ENCODE results near the gene BMP6.

BMP6 gene

GRCh38 chr6:7907159-7907558 is 181.3 kb downstream of the BMP6 start:
- no peak for DNase-seq

DNA sequence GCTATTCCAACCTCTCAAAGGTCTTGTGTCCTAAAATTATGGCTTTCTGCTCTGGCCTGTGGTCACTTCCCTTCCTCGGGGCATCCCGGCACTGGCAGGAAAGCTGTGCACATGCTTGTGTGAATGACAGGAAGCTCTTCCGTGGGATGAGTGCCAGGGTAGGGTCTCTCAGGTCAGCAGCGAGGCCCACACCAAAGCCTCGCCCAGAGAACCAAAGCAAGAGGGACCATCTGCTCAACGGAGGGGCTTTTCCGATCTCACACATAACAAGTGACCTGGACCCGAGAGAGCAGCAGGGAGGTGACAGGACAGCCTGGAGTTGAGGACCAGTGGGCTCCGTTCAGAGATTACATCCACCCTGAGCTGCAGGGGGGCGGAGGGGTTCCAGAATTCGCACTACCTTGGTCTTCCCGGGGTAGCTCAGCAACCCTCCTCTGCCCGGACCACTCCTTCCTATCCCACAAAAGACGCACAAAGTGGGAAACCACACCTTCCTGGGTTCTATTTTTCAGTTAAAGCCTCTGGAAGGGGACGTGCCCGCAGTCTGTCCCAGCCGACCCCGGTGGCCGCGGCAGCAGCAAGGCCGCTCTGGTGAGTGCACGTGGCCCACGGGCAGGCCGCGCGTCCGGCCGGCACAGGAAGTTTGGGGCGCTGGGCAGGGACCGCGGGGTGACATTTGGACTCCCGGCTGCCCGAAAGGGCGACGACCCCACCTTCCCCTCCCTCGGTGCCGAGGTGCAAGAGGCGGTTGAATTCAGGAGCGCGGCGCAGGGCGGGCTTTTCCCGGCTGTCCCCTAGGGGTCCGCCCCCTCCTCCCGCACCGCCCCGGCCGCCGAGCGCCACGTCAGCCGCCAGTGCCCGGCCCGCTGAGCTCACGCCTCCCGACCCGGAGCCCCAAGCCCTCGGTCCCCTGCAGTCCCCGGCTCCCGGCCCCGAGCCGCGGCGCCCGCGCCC is 183.7 kb downstream of the BMP6 start:
- DNase-seq: no peak

DNA sequence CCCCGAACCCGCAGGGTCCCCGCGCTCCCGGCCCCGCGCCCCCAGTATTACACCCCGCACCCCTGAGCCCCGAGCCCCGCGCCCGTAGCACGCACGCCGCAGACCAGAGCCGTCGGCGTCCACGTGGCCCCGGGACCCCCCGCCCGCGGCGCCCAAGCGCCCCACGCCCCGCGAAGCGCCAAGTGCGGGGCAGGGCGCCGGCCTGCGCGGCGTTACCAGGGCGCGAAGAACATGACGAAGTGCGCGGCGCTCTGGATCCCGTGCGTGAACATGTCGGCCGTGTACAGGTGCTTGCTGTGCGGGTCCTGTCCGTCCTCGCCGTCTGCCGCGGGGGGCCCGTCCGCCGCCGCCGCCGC is 184.4 kb downstream of the BMP6 start:
- DNase-seq: no peak

- peak; percentile 33 for DNase-seq
Measured at GRCh38 chr6:7910654-7911344, 184.9 kb downstream of the BMP6 start, which contains the start of gene TXNDC5. Gene TXNDC5 (minus strand): TSS chr6:7910788. CDS start chr6:7910776, 12 bp downstream.

GRCh38 chr6:7911345-7911725 is 185.4 kb downstream of the BMP6 start:
- DNase-seq: no peak

- no peak for DNase-seq
Measured at GRCh38 chr6:7912024-7912423, 186.1 kb downstream of the BMP6 start.

DNA sequence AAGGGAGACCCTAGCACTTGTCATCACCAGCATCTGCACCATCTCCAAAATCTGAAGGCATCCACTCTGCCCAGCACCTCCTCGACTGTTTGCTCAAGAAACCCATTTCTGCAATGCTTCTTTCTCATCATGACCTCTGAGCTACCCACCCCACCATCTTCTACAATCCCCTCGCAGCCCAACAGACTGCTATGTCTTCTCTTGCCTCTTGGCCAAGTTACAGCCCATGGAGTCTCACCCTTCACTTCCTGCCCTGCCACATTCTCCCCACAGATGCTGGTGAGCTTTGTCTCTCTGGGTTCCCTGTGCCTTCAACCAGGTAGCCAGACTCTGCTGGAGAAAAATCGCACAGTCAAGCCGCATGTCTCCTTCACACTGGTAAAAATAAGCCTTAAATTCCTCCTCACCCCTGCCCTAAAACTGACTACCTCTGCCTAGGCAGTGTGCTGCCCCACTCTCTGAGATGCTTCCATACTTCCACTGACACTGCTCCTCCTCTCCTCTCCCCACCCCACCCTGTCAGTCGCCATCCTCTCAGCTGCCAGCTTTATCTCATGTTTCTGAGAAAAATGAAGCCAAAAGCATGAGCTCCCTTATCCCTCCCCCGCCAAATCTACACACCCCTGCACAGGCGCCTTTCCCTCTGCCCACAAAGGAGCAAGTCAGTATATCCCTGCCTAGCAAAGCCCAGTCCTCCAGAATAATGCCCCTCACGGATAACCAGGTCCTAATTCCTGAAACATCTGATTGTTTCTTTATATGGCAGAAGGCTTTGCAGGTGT is 187.0 kb downstream of the BMP6 start:
- no peak for DNase-seq

DNA sequence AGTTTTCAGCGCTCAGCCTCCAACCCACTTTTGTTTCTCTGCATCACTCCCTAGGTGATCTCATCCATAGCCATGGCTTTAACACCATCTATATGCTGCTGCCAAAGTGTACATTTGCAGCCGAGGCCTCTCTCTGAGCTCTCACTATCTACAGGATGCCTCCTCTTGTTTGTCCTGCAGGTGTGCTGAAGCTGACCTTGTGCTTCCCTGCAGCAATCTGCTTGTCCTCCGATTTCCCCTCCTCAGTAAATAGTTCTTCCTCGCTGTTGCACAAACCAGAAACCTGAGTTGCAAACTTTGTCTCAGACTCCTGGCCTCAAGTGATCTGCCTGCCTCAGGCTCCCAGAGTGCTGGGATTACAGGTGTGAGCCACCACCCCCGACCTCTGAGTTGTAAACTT is 188.4 kb downstream of the BMP6 start:
- no peak for DNase-seq

- DNase-seq: no peak
Measured at GRCh38 chr6:7914991-7915789, 189.3 kb downstream of the BMP6 start.

GRCh38 chr6:7916959-7917358 is 191.1 kb downstream of the BMP6 start:
- DNase-seq: no peak

- no peak for DNase-seq
Measured at GRCh38 chr6:7917729-7918128, 191.8 kb downstream of the BMP6 start.

DNA sequence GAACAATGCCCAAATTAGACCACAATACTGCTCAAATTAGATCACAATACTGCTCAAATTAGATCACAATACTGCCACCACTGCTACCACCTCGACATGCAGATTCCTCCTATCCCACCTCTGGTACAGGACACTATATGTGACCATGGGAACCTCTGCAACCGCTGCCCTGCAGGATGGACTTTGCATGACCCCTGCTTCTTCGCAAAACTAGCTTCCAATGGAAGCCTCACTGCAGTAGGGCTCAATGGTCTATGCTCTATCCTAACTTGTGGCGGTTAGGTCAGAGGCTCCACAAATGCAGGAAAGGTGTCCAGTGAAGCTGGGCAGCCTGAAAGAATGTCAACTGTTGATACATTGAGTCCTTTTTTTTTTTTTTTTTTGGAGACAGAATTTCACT is 192.5 kb downstream of the BMP6 start:
- no peak for DNase-seq

DNA sequence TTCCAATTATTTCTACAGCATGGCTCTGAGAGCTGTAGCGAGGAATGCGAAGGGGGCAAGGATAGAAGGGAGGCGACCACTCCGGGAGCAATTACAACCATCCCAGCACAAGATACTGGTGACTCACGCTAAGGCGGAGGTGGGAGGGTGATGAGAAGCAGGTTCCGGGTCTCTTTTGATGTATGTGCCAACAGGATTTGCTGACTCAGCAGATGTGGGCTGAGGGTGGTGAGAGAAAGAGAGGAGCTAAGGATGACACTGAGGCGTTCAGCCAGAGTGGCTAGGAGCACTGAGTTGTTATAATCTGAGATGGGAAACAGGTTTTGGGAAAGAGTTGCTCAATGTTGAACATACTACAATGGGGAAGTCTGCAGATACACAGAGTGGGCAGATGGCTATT is 194.0 kb downstream of the BMP6 start:
- DNase-seq: no peak

- DNase-seq: no peak
Measured at GRCh38 chr6:7920425-7920824, 194.5 kb downstream of the BMP6 start.

DNA sequence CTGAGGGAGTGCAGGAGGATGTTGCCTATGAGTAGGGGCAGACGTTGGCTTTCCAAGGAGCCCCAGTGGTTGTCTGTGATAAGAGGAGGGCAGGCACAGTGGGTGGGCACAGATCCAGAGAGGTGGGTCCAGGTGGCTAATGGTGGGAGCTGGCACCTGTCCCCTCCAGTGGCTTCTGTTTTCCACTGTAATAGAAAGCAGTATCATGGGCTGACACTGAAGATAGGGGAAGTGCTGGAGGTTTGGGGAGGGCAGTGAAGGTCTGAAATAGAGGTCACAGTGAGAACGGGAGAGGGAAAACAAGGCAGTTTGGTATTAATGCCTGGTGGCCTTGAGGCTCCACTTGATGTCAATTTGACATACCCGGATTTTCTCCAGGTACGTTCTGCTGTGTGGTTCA is 195.1 kb downstream of the BMP6 start:
- no peak for DNase-seq

- DNase-seq: no peak
Measured at GRCh38 chr6:7921632-7922092, 195.8 kb downstream of the BMP6 start.

DNA sequence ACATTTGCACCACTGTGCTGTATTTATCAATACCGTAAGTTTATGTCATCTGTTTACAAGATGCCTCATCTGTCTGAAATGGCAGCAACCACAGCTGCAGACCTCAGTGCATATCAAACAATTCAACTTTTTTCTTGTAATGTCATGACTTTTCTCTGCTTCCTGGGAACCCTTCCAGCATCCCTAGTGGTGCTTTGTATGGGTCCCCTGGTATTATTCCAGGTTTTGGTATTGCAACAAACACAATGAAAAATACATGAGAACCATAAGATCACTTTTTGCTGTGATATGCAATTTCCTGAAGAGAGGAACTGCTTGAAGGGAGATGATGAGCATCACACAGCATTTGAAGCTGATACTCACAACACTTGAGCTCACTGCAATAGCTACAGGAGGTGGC is 196.7 kb downstream of the BMP6 start:
- no peak for DNase-seq

GRCh38 chr6:7924867-7925266 is 199.0 kb downstream of the BMP6 start:
- DNase-seq: no peak
